Lower leg skin (tissue), 4 donors: ENCODE data around the gene MAP6D1. TPM values are rescaled to one million over a fixed set of nuclear protein-coding genes. Genes with fewer than 3 reads are reported as not detected.
"Not testable (repeated sequence)": the region's sequence is repeated elsewhere in the genome, so short reads cannot be mapped to it uniquely, and the experiment has no call there.

Experiments used
- DNase-seq, 2 donors: peaks; one replicate each; pipeline ENCODE4 v3.0.0-alpha.2; 2019; ENCODE audit warnings: low spot score in 2 of 2
- H3K4me3 ChIP-seq: fragments of 200-600 bp; sonication (generic); 2 replicates; pipeline ENCODE4 v1.5.1; 2017; ENCODE audit warnings: mild to moderate bottlenecking, low read depth; ENCODE audit not compliant: poor library complexity, severe bottlenecking
- CTCF ChIP-seq, 3 donors: fragments of 450-650 bp; IDR thresholded peaks; one replicate each; pipeline ENCODE4 v1.5.1; 2016; ENCODE audit warnings: antibody characterized with exemption in 3 of 3, mild to moderate bottlenecking in 3 of 3, moderate library complexity in 2 of 3
- POLR2A ChIP-seq, 2 donors: fragments of 450-650 bp; IDR thresholded peaks; one replicate each; pipeline ENCODE4 v1.6.1; 2016 to 2017; ENCODE audit warnings: antibody characterized with exemption in 2 of 2, mild to moderate bottlenecking in 1 of 2, moderate library complexity in 1 of 2
- whole genome bisulfite sequencing, 2 donors: methylation state at CpG; one replicate each; pipeline ENCODE4 v1.1.5; 2018; 5-methylcytosine and 5-hydroxymethylcytosine counted together
- intact Hi-C: fragments of 100-400 bp; cut with DNase I; formaldehyde crosslinking; loops from one replicate; pipeline ENCODE4 v1.15.0; 2023; ENCODE audit warnings: low total_unique reads
- total RNA-seq, 4 donors: library from RNA; depleted of rRNA; stranded (reverse); fragments of >200 nt; gene quantifications; one replicate each; pipeline ENCODE4 v1.1.0, GENCODE V29; 2016

Gene MAP6D1
- total RNA-seq, 4 donors from 2014 or later: 2.6 to 19.2 (median 11.7) TPM

- DNase-seq: no peak
- TF ChIP-seq CTCF (IDR thresholded peaks at IDR 0.05): no peak
- TF ChIP-seq POLR2A (IDR thresholded peaks at IDR 0.05): no peak
- intact Hi-C loops: no loop called here
- H3K4me3 ChIP-seq: no peak overlapping the region
- WGBS, 2 donors: 88 to 97% methylated on average over 6 of the region's 6 CpGs
Observed at GRCh38 chr3:183796372-183796771, 29.0 kb downstream of the MAP6D1 start.

GRCh38 chr3:183794452-183794851 lies 30.9 kb downstream of the MAP6D1 start:
- TF ChIP-seq POLR2A (IDR thresholded peaks at IDR 0.05): no peak
- TF ChIP-seq CTCF (IDR thresholded peaks at IDR 0.05): no peak
- no peak overlapping the region for H3K4me3 ChIP-seq
- WGBS, 2 donors: 88% methylated on average over 4 of the region's 4 CpGs
- intact Hi-C loops: no loop called here
- DNase-seq: no peak

- no peak overlapping the region for H3K4me3 ChIP-seq
- intact Hi-C loops: no loop called here
- TF ChIP-seq POLR2A (IDR thresholded peaks at IDR 0.05): no peak
- TF ChIP-seq CTCF (IDR thresholded peaks at IDR 0.05): no peak
- no peak for DNase-seq
- 79 to 85% methylated on average over 6 of the region's 6 CpGs for WGBS, 2 donors
Observed at GRCh38 chr3:183792976-183793375, 32.4 kb downstream of the MAP6D1 start.

- intact Hi-C loops: no loop called here
- WGBS, 2 donors: 96% methylated on average over 16 of the region's 16 CpGs
- no peak for TF ChIP-seq CTCF (IDR thresholded peaks at IDR 0.05)
- no peak for TF ChIP-seq POLR2A (IDR thresholded peaks at IDR 0.05)
Observed at GRCh38 chr3:183790700-183791099, 34.7 kb downstream of the MAP6D1 start.

GRCh38 chr3:183789826-183790225 lies 35.6 kb downstream of the MAP6D1 start:
- no peak overlapping the region for H3K4me3 ChIP-seq
- intact Hi-C loops: no loop called here
- TF ChIP-seq CTCF (IDR thresholded peaks at IDR 0.05) (no peak), POLR2A (IDR thresholded peaks at IDR 0.05) (no peak)
- DNase-seq: no peak
- 89 to 94% methylated on average over 4 of the region's 4 CpGs for WGBS, 2 donors

More at GRCh38 chr3:183790700-183791099, 34.7 kb downstream of the MAP6D1 start:
- H3K4me3 ChIP-seq: no peak overlapping the region
- DNase-seq: no peak

GRCh38 chr3:183784503-183784902 lies 40.9 kb downstream of the MAP6D1 start:
- 81 to 83% methylated on average over 10 of the region's 10 CpGs for WGBS, 2 donors
- H3K4me3 ChIP-seq, DNase-seq, intact Hi-C loops: not testable (repeated sequence)
